Adrenal gland (tissue), 12 donors: ENCODE data around the gene NCOA4. TPM values are rescaled to one million over a fixed set of nuclear protein-coding genes. Genes with fewer than 3 reads are reported as not detected.

ENCODE experiments used
- DNase-seq, 7 donors: peaks; one replicate each; pipeline ENCODE4 v3.0.0-alpha.2; 2019 to 2020
- H3K27ac ChIP-seq, 5 donors: fragments of 200-600 bp; sonication (generic) in 4 of 5; 1 replicate in 3 of 5; 2 replicates in 2 of 5; pipeline versions ENCODE4 v1.5.1 to v1.8.0; 2016 to 2020; ENCODE audit warnings: mild to moderate bottlenecking in 1 of 5
- H3K27me3 ChIP-seq: fragments of 200-600 bp; 2 replicates; pipeline ENCODE4 v1.8.0; 2021
- H3K36me3 ChIP-seq, 2 donors: fragments of 200-600 bp; replicated peaks in 1 of 2; 1 replicate in 1 of 2; 2 replicates in 1 of 2; pipeline versions ENCODE4 v1.5.1 to v1.8.0; 2018 to 2022
- H3K4me1 ChIP-seq, 2 donors: fragments of 200-600 bp; replicated peaks in 1 of 2; 1 replicate in 1 of 2; 2 replicates in 1 of 2; pipeline versions ENCODE4 v1.5.1 to v1.8.0; 2018 to 2021
- H3K4me3 ChIP-seq, 4 donors: fragments of 200-600 bp; sonication (generic) in 3 of 4; one replicate each; pipeline ENCODE4 v1.5.1; 2016 to 2018
- H3K9me3 ChIP-seq, 3 donors: fragments of 200-600 bp; sonication (generic) in 1 of 3; replicated peaks in 1 of 3; 1 replicate in 2 of 3; 2 replicates in 1 of 3; pipeline versions ENCODE4 v1.5.1 to v1.8.0; 2016 to 2021
- POLR2A ChIP-seq, 2 donors: fragments of 450-650 bp; IDR thresholded peaks; one replicate each; pipeline ENCODE4 v1.6.1; 2017; ENCODE audit warnings: antibody characterized with exemption in 2 of 2, mild to moderate bottlenecking in 2 of 2, moderate library complexity in 1 of 2
- WGBS, 4 donors: extraction: QIAGEN DNeasy Blood & Tissue Kit in 2 of 4; methylation state at CpG; one replicate each; pipeline versions ENCODE4 v1.1.5 to v1.1.7; 2013 to 2017; 5-methylcytosine and 5-hydroxymethylcytosine counted together
- intact Hi-C, 2 donors: fragments of 100-400 bp; cut with DNase I; formaldehyde crosslinking; loops; one replicate each; pipeline versions ENCODE4 v1.14.1 to v1.15.0; 2022 to 2023
- polyA plus RNA-seq, 3 donors: library from polyadenylated mRNA; stranded (reverse); fragments of 200-250 nt in 2 of 3; fragments of 350-450 nt in 1 of 3; fragmentation: Illumina TruSeq in 1 of 3; extraction: RNeasy Lipid Tissue Mini Kit (QIAGEN cat#74804) in 1 of 3; gene quantifications; one replicate each; pipeline ENCODE4 v1.2.3, GENCODE V29; 2013 to 2014
- total RNA-seq, 9 donors: library from RNA; depleted of rRNA in 4 of 9; stranded (reverse); fragments of >200 nt in 4 of 9; fragments of 120-200 nt in 1 of 9; fragmentation: NEBNext Ultra II Directional in 1 of 9; extraction: Animal tissue kit (Norgen Biotek cat#: 25700) in 1 of 9; gene quantifications; one replicate each; pipeline versions ENCODE4 v1.1.0 to v1.2.4, GENCODE V29; 2013 to 2023
- TF ChIP-seq, protein P1 (sequence below), 6 experiments: fragments of 450-650 bp in 4 of 6; fragments of 200-600 bp in 2 of 6; sonication (generic) in 1 of 6; IDR thresholded peaks; 1 replicate in 5 of 6; 2 replicates in 1 of 6; pipeline versions ENCODE4 v1.5.1 to v1.8.0; 2016 to 2021; ENCODE audit warnings: antibody characterized with exemption in 6 of 6, mild to moderate bottlenecking in 2 of 6, moderate library complexity in 1 of 6
- donor health status: healthy with polysubstance abuse.
- donor health status: Bipolar disorder and iron deficiency.
- donor health status: DM: yes; HTN: yes; CAD: no.
- donor health status: DM: no; HTN: no; CAD: no.
- donor health status: DM: no; HTN: no; CAD: no.
- donor health status: DM: yes; HTN: yes; CAD: no.

The NCOA4 gene
- total and polyA plus RNA-seq, 12 donors, result 22.2 to 187 (median 126) TPM

DNA sequence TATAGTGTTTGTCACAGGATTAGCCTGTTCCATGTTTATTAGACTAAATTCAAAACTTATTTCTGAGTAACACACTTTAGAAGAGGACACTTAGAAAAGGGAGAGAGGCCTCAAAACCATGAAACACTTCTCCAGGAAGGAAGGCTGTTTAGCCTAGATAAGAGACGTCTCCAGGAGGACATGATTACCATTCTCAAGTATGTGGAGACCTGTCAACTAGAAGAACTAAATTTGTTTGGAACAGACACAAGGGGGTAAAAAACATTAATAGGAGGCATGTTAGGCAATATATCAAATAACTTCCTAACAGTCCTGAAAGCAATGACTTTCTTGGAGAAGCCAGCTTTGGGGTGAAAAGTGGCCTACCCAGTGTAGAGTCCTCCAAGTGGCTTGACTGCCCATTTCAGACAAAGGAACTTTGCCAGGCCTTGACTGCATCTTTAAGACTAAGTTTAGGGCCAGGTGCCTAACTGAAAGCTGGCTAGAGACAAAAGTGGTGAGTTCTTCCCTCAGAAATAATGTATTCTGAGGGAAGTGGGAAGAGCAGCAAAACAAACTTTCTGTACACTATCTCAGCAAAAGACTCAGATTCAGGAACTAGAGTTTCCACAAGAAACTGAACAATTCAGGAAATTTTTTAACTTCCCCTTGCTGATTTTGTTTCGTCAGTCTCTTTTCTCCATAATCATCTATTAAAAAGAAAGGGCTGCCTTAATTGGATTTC, 11.8 kb downstream of the NCOA4 start:
- peaks cover 0 to 16% of the 10 kb centered on the region in 2 donors for H3K36me3 ChIP-seq
- peak overlapping the region in 1 of 4 donors; percentile 17 for H3K4me3 ChIP-seq
- peaks cover 25 to 58% of the 10 kb centered on the region in 2 donors for H3K4me1 ChIP-seq
- peak overlapping the region in 3 of 5 donors; percentile 0 to 78 (median 42) for H3K27ac ChIP-seq
- no peak for TF ChIP-seq POLR2A (IDR thresholded peaks at IDR 0.05)
- TF ChIP-seq, protein P1, sequence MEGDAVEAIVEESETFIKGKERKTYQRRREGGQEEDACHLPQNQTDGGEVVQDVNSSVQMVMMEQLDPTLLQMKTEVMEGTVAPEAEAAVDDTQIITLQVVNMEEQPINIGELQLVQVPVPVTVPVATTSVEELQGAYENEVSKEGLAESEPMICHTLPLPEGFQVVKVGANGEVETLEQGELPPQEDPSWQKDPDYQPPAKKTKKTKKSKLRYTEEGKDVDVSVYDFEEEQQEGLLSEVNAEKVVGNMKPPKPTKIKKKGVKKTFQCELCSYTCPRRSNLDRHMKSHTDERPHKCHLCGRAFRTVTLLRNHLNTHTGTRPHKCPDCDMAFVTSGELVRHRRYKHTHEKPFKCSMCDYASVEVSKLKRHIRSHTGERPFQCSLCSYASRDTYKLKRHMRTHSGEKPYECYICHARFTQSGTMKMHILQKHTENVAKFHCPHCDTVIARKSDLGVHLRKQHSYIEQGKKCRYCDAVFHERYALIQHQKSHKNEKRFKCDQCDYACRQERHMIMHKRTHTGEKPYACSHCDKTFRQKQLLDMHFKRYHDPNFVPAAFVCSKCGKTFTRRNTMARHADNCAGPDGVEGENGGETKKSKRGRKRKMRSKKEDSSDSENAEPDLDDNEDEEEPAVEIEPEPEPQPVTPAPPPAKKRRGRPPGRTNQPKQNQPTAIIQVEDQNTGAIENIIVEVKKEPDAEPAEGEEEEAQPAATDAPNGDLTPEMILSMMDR (IDR thresholded peaks at IDR 0.05), result no peak
- no peak for DNase-seq
- no peaks in the 10 kb centered on the region for H3K9me3 ChIP-seq
- H3K27me3 ChIP-seq, result no peaks in the 10 kb centered on the region
- 37 to 41% (median 39%) methylated on average over 2 of the region's 2 CpGs for WGBS, 4 donors
- intact Hi-C loops, result no loop called here

DNA sequence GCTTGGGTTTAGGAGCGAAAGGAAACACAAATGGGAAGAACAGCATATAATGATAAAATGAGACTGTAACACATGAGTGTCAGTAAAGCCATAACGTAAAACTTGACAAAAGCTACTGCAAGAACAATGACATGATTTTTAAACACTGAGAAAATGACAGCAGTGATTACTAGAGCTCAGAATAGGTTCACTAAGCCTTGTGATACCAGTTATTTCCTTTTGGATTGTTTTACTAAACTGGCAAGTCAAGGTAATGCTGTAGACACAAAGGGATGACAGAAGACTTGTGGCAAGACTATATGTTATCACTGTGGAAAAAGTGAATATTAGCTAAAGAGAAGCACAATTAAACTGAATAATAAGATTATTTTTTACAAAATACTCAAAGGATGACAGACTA, 12.7 kb downstream of the NCOA4 start:
- TF ChIP-seq, protein P1 (IDR thresholded peaks at IDR 0.05), result no peak
- no peak for TF ChIP-seq POLR2A (IDR thresholded peaks at IDR 0.05)
- Histone ChIP-seq H3K4me1 (peaks cover 25 to 55% of the 10 kb centered on the region in 2 donors), H3K27me3 (no peaks in the 10 kb centered on the region), H3K27ac (peak overlapping the region in 2 of 5 donors; percentile 42 to 78), H3K9me3 (no peaks in the 10 kb centered on the region), H3K4me3 (no peak overlapping the region), H3K36me3 (peaks cover 0 to 24% of the 10 kb centered on the region in 2 donors)
- intact Hi-C loops, result no loop called here
- 84 to 86% (median 85%) methylated on average over 2 of the region's 2 CpGs for WGBS, 4 donors
- DNase-seq, result no peak

DNA sequence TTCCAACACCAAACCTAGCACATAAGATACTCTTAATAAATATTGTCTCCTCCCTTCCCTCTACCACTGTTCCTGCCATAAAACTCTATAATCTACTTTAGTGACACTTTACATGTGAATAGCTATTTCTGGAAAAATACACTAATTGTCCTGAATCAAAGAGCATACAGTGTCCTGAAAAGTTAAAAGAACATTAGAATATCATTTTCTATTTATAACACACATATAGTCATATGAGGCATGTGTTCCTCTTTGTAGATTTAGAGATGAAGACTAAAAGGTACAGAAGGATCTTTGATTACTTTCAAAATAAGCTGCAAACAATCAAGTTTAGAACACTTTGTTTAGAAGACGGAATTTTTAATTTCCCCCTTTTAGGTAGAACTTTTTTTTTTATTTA, 13.6 kb downstream of the NCOA4 start:
- 76 to 86% (median 84%) methylated on average over 1 of the region's 1 CpG for WGBS, 4 donors
- intact Hi-C loops, result no loop called here

DNA sequence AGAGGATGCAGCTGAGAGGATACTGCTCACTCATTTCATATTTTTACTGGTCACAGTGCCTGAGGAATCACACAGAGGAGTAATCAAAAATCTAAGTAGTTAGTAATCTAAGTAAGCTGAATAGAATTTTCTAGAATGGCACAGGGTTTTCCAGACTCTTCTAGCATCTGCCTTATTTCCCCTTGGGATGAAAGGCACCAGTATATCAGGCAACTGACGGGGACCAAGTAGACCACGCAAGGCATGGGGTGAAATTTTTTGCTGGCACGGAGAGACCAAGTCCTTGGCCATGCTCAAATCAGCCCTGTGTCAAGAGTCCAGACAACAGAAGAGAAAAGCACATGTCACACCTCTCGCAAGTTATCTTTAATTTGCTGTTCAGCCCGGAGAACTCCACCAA, 14.2 kb downstream of the NCOA4 start:
- Histone ChIP-seq H3K36me3 (peaks cover 0 to 40% of the 10 kb centered on the region in 2 donors), H3K27me3 (no peaks in the 10 kb centered on the region), H3K27ac (no peak overlapping the region), H3K9me3 (no peaks in the 10 kb centered on the region), H3K4me1 (peaks cover 25 to 47% of the 10 kb centered on the region in 2 donors), H3K4me3 (no peak overlapping the region)
- intact Hi-C loops, result no loop called here
- 93 to 99% (median 96%) methylated on average over 5 of the region's 5 CpGs for WGBS, 4 donors
- TF ChIP-seq, protein P1 (IDR thresholded peaks at IDR 0.05), result no peak
- no peak for TF ChIP-seq POLR2A (IDR thresholded peaks at IDR 0.05)
- no peak for DNase-seq

More for the DNA sequence above, 13.6 kb downstream of the NCOA4 start:
- Histone ChIP-seq H3K4me1 (peaks cover 25 to 50% of the 10 kb centered on the region in 2 donors), H3K4me3 (no peak overlapping the region), H3K9me3 (no peaks in the 10 kb centered on the region), H3K27me3 (no peaks in the 10 kb centered on the region), H3K27ac (no peak overlapping the region), H3K36me3 (peaks cover 0 to 34% of the 10 kb centered on the region in 2 donors)
- no peak for DNase-seq
- no peak for TF ChIP-seq POLR2A (IDR thresholded peaks at IDR 0.05)
- TF ChIP-seq, protein P1 (IDR thresholded peaks at IDR 0.05), result no peak
